ENCODE data around the gene CELF5.

The CELF5 gene

GRCh38 chr19:3310280-3310679 lies 85.8 kb downstream of the CELF5 start:
- DNase-seq (ENCODE audit: low spot score) = no peak
- no peak for TF ChIP-seq CTCF (conservative IDR thresholded peaks at IDR 0.05; ENCODE audit: low read depth)
- ChIA-PET POLR2A (ENCODE audit: low non-redundant PET) (no interaction called here), CTCF (no interaction called here)
- no peak overlapping the region for H3K27ac ChIP-seq

DNA sequence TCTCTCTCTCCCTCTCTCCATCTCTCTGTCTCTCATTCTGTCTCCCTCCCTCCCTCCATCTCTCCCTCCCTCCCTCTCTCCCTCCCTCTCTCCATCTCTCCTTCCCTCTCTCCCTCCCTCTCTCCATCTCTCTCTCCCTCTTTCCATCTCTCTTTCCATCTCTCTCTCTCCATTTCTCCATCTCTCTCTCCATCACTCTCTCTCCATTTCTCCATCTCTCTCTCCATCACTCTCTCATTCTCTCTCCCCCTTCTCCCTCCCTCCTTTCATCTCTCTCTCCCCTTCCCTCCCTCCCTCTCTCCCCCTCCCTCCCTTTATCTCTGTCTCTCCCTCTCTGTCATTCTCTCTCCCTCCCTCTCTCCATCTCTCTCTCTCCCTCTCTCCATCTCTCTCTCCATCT lies 86.2 kb downstream of the CELF5 start:
- no peak for DNase-seq (ENCODE audit: low spot score)

DNA sequence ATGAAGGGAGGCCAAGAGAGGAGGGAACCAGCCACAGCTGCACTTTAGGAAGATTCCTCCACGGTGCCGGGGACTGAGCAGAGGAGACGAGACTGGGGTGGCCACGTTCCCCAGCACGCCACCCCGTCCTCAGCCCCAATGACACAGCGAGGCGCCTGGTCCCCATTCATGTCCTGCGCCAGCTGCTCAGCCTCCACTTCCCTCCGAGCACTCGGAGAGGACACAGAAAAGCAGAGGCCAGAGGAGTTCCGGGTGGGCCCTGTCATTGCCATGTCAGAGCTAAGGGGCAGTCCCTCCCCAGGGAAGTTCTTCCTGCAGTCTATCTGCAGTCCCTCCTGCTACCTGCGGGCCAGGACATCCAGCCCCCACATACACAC lies 88.7 kb downstream of the CELF5 start:
- POLR2A ChIA-PET (ENCODE audit: low non-redundant PET) = no interaction called here
- DNase-seq (ENCODE audit: low spot score) = no peak
- no peak for TF ChIP-seq CTCF (conservative IDR thresholded peaks at IDR 0.05; ENCODE audit: low read depth)
- H3K27ac ChIP-seq = no peak overlapping the region
- CTCF ChIA-PET = no interaction called here

More for the DNA sequence above, 86.2 kb downstream of the CELF5 start:
- no peak overlapping the region for H3K27ac ChIP-seq
- no peak for TF ChIP-seq CTCF (conservative IDR thresholded peaks at IDR 0.05; ENCODE audit: low read depth)
- POLR2A ChIA-PET (ENCODE audit: low non-redundant PET) = no interaction called here
- CTCF ChIA-PET = no interaction called here

- ChIA-PET POLR2A (ENCODE audit: low non-redundant PET) (no interaction called here), CTCF (interaction anchor here (0.6 kb wide), 1 partner anchor 25 kb away, joined by 4 read pairs; no protein-coding TSS in a partner anchor)
- H3K27ac ChIP-seq = no peak overlapping the region
- no peak for DNase-seq (ENCODE audit: low spot score)
- no peak for TF ChIP-seq CTCF (conservative IDR thresholded peaks at IDR 0.05; ENCODE audit: low read depth)
These were observed 90.7 kb downstream of the CELF5 start for GRCh38 chr19:3314962-3315675.

GRCh38 chr19:3315676-3315973 lies 91.2 kb downstream of the CELF5 start:
- no peak for TF ChIP-seq CTCF (conservative IDR thresholded peaks at IDR 0.05; ENCODE audit: low read depth)
- DNase-seq (ENCODE audit: low spot score) = no peak
- POLR2A ChIA-PET (ENCODE audit: low non-redundant PET) = no interaction called here
- CTCF ChIA-PET = no interaction called here
- H3K27ac ChIP-seq = no peak overlapping the region

GRCh38 chr19:3316132-3316648 lies 91.7 kb downstream of the CELF5 start:
- H3K27ac ChIP-seq = no peak overlapping the region
- no peak for DNase-seq (ENCODE audit: low spot score)
- CTCF ChIA-PET = interaction anchor here (0.8 kb wide), 1 partner anchor 11 kb away, joined by 3 read pairs; no protein-coding TSS in a partner anchor
- no peak for TF ChIP-seq CTCF (conservative IDR thresholded peaks at IDR 0.05; ENCODE audit: low read depth)
- POLR2A ChIA-PET (ENCODE audit: low non-redundant PET) = no interaction called here

Measured in RWPE1 (cell line).